ENCODE results near the gene HOXA11.

Gene HOXA11

DNA sequence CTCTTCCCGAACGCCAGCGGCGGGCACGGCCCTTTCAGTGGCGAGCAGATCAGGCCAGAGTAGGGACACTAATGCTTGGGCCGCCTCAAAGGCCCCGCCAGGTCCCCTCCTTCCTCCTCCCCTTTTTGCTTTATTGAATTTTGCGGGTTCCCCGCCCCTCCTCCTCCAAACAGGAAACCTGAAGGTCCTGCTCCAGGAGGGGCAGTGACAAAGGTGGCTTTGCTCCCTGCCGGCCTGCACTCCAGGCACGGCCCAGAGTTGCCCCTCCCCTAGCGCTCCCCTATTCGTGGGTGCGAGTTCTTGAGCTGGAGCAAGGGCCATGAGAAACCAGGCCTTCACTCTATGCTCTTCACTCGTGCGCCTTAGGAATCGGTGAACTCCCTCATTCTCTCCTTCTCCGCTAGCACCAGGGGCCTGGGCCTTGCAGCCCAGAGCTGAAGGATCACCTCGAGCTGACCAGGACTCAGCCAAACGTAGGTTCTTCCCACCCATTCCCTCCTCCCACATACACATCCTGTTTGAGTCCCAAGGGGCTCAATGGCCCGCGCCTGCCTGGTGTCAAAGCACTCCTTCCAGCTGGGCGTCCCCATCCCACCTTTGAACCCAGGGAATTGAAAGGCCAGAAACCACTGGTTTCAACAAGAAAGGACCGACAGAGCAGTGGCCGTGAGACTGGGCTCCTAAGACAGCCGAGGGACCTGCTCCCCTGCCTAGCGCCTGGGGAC lies 36.8 kb downstream of the HOXA11 start:
- DNase-seq (ENCODE audit: low read depth in 3 of 3, low spot score in 1 of 3), result no peak

DNA sequence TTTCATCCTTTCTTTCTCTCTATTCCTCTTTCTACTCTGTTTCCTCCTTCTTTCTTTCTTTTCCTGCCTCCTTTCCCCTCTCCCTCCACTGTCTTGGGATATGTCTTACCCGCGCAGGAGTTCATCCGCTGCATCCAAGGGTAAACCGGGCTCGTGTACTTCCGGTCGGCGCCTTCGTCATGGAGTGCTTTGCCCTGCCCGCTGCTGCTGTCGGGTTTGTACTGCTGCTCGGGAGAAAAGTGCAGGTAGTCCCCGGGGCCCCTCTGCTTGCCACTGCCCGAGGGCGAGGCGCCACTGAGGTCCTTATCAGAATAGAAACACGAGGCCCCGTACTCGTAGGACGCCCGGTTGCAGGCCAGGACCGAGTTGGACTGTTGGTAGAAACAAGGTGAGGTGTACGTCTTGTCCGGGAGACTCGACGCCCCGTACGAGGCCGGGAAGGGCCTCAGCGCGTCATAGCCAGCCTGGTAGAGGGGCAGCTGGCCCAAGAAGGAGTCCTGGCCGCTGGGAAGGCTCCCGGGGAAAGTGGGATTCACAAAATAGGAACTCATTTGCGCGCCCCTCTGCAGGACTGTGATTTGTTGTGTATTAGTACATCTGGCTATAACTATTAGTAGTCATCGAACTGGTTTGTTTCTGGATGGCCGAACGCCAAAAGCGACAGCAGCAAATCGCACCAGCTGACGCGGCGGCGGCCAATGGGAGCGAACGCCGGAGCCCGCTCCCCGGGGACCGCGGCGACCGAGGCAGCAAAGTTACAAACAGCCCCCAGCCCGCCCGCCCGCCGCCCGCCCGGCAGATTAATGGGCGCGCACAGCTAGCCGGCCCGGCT lies 37.6 kb downstream of the HOXA11 start, which contains the start of gene HOXA6:
TSS of gene HOXA6 (minus strand) at position 576 of the 832 bp plus-strand sequence. CDS start at position 551, 25 bp downstream.
- DNase-seq (ENCODE audit: low read depth in 3 of 3, low spot score in 1 of 3), result no peak

DNA sequence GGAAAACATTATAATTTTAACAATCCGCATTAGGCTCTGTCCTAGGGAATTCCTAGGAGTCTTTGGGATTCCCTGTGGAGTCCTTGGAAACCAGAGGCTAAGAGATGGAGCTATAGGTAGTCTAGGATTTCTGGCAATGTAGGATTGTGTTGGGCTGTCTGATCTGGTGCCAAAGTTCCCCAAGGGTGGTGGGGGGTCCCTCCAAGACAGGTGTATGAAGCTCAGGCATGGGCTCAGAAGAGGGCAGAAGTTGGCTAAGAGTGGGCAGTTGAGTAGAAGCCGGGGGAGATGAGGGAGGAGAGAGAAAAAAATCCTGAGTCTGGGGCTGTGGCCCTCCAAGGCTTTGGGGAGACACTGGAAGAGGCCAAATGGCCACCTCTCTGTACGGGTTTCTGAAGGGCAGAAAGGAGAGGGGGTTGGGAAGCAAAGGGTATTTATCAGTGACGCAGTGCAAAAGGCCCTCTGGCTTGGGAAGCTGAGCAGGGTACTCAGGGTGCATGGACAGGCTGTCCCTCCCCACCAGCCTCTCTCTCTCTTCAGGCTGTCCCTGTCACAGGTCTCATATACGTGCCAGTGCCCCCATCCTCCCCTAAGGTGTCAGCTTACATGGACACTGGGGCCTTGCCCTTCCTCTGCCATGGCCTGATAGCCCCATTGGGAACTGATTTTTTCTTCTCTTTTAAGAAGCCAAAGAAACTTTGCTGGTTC lies 38.4 kb downstream of the HOXA11 start:
- DNase-seq (ENCODE audit: low read depth in 3 of 3, low spot score in 1 of 3), result no peak

DNA sequence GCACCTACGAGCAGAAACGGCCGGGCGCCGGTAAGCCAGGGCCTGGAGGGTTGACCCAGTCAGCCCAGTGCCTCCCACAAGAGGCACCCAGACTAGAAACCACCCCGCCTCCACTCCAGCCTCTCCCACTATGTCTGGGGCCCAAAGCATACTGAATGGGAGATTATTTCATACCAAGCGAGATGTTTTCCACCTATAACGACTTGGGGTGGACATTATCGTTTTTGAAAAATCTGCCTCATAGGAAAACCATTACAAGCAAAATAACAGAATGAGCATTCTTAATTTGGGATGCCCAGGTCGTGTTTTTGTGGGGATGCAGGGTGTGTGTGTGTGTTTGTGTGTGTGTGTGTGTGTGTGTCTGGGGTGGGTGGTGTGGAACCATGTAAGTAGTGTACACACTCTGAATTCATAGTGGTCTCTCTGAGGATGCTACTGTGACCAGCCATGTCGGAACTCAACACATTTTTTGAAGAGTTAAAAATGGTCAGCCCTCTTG lies 39.1 kb downstream of the HOXA11 start:
- DNase-seq (ENCODE audit: low read depth in 3 of 3, low spot score in 1 of 3), result no peak

DNA sequence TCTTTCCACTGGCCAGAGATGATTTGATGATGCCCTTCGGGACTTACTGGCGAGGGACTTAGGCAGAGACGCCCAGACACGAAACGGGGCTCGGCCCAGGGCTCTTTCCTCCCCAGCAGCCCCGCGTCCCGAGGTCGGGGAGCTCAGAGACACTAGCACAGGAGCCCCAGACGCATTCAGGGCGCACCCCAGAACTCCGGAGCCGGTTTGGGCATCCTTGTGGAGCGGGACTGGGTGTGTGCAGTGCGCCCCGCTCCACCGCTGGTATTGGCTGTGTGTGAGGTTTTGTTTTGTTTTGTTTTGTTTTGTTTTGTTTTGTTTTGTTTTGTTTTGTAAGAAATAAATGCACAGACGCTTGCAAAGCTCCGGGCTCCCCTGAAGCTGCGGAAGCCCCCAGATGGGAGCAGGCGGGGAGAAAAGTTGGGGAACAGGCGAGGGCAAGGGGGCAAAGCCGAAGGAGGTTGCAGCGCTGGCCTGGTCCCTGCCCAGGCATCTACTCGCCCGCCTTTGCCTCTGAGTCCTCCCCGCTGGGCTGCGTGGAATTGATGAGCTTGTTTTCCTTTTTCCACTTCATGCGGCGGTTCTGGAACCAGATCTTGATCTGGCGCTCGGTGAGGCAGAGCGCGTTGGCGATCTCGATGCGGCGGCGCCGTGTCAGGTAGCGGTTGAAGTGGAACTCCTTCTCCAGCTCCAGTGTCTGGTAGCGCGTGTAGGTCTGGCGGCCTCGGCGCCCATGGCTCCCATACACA lies 39.7 kb downstream of the HOXA11 start:
- no peak for DNase-seq (ENCODE audit: low read depth in 3 of 3, low spot score in 1 of 3)

DNA sequence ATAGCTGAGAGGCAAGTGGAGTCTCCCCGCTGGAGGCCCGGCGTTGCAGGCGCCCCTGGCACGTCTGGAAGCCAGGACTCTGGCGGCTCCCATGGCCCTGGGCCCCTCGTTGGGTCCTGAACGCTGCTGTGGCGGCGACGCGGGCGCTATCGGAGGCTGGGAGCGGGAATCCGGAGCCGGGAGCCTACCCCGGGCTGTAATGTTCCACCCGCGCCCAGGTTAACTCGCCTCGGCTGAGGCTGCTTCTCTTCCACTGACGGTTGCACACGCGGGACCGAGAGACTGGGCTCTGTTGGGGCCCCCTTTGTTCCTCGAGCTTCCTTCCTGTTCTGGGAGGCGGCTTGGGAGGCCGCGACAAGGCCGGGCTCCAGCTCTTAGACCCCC lies 40.3 kb downstream of the HOXA11 start:
- no peak for DNase-seq (ENCODE audit: low read depth in 3 of 3, low spot score in 1 of 3)

DNA sequence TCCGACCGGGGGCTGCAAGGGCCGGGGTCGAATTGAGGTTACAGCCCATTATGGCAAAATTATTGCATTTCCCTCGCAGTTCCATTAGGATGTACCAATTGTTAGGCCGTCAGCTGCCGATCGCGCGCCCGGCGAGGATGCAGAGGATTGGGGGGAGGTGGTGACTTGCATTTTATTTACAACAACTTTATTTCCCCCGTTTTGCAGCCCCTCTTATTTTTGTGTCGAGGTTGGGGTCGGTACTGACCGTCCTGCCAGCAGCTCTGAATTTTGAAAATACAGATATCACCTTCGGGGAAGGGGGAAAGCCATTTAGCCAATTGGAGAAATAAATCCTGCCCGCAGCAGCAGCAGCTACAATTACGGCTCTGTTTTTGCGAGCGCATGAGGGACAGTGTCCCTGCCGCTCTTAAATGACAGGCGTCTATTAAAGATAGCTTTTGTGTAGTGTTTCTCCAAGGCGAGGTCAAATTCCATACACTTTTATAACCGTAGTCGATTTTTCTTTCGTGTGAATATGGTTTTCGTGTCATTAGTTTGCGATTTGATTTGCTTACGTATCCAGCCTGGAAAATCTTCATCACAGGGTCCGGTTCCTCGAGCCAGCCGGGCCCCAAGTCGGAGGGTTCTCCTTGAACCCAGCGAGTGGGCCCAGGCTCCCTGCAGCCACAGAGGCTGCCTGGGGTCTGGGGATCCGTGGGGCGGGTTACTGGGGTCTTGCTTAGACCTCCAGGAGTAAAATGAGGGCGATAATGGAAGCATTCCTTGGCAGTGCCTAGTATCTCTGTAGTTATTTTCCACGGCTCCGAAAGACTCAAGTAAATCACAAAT lies 40.9 kb downstream of the HOXA11 start:
- no peak for DNase-seq (ENCODE audit: low read depth in 3 of 3, low spot score in 1 of 3)

DNA sequence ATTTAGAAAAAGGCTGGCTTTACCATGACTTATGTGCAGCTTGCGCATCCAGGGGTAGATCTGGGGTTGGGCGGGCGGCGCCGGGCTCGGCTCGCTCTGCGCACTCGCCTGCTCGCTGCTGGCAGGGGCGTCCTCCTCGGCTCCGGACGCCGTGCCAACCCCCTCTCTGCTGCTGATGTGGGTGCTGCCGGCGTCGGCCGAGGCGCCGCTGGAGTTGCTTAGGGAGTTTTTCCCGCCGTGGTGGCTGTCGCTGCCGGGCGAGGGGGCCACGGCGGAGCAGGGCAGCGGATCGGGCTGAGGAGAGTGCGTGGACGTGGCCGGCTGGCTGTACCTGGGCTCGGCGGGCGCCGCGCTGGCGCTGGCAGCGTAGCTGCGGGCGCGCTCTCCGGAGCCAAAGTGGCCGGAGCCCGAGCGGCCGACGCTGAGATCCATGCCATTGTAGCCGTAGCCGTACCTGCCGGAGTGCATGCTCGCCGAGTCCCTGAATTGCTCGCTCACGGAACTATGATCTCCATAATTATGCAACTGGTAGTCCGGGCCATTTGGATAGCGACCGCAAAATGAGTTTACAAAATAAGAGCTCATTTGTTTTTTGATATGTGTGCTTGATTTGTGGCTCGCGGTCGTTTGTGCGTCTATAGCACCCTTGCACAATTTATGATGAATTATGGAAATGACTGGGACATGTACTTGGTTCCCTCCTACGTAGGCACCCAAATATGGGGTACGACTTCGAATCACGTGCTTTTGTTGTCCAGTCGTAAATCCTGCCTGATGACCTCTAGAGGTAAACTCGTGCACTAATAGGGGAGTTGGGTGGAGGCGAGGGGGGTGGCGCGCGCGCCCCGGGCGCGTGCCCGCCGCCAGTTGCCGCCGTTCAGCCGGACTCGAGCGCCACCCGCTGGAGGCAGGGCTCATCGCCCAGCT lies 41.7 kb downstream of the HOXA11 start, which contains the start of gene HOXA5:
TSS of gene HOXA5 (minus strand) at position 659 of the 927 bp plus-strand sequence. CDS start at position 585, 74 bp downstream.
- no peak for DNase-seq (ENCODE audit: low read depth in 3 of 3, low spot score in 1 of 3)

DNA sequence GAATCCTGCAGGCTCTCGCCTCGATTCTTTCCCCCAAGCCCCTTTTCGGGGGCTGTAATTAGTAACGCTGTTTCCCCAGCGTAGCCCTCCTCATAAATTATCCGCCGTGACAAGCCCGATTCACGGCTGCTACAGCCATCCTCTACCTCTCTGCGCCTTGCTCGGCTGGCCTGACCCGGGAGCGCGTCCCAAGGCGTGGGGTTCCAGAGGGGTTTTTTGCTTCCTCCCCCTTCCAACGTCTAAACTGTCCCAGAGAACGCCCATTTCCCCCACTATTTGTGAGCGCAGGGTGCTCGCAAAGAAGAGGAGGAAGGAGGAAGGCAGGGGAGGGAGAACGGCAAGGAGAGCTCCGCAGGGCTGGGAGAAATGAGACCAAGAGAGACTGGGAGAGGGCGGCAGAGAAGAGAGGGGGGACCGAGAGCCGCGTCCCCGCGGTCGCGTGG lies 42.4 kb downstream of the HOXA11 start:
- no peak for DNase-seq (ENCODE audit: low read depth in 3 of 3, low spot score in 1 of 3)

DNA sequence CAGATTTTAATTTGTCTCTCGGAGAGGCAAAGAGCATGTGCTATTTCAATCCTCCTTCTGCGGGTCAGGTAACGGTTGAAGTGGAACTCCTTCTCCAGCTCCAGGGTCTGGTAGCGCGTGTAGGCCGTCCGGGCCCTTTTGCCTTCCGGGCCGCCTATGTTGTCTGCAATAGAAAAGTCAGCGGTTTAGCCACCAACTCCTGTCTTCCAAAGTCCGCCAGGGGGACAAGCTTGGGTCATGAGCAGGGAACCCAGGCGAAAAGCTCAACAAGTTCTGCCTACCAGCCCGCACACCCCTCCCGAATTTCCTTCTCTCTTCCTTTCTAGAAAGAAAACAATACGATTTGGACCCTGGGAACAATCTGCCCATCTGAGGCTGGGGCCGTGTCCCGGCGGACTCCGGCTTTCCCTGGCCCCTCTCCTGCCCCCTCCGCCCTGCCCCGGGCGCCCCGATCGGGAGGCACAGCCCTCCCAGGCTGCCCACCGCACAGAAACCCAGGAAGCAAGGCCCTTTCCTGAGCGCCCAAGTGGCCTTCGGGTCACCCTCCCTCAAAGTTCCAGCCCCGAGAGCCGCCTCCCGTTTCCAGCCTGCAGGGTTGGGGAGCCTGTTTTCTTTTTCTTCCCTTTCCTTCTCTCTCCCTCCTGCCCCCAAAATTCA lies 43.0 kb downstream of the HOXA11 start:
- no peak for DNase-seq (ENCODE audit: low read depth in 3 of 3, low spot score in 1 of 3)

DNA sequence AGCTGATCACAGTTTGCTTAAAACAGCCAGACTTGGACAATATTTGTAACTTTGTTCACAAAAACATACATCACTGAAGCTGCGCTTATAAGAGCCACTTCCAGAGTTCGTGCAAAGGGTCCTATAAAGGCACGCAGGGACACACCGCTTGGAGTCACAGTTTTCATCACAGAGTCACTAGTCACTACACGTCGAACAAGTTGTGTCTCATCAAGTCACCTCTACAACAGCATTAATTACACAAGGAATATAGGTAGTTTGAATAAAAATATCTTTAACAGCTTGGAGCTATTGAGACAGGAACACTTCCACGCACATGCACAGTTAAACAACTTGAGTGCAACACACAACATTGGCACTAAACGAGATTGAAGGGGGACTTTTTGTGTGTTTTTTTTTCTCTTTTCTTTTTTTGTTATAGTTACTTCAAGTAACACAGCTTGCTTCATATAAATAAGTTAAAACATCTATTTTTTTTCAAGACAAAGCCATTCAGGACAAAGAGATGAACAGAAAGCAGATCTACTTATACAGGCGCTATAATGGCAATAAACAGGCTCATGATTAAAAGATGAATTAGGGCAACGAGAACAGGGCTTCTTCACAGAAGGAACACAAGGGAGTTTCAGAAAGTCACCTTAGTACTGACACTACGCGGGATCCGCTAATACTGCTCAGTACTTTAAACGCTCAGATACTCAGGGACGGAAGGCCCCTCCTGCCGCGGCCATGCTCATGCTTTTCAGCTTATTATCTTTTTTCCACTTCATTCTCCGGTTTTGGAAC lies 43.7 kb downstream of the HOXA11 start:
- DNase-seq (ENCODE audit: low read depth in 3 of 3, low spot score in 1 of 3), result no peak

DNA sequence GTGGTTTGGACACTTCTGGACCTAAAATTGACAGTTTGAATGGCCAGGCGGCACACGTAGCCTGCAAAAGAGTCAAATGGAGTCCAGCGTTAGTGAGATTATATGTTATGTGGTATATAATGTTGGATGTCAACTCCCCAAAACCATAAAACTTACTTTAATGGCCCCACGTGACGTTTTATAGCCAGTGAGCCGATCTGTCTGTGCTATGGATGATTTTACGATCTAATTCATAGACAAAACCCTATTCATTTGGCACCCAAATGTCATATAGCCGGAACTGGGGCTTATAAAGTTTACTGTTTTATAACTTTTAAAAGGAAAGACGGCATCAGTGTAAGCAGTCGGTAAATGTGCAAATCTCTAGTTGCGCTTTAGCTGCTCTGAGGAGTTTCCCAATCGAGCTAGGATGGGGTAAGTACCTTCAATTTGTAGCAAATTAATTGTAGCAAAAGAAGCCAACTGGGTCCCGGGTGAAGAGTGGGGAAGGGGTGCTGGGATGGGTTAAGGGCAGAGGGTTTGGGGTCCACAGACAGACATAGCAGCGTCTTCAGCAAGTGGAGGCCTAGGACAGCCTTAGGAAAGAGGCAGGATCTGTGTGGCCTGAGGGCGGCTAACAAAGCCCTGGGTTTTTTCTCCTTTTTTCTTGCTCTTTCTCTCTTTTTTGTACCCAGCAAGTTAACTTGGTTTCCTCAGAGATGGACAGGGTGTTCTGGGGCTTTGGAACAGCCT lies 44.7 kb downstream of the HOXA11 start:
- no peak for DNase-seq (ENCODE audit: low read depth in 3 of 3, low spot score in 1 of 3)

DNA sequence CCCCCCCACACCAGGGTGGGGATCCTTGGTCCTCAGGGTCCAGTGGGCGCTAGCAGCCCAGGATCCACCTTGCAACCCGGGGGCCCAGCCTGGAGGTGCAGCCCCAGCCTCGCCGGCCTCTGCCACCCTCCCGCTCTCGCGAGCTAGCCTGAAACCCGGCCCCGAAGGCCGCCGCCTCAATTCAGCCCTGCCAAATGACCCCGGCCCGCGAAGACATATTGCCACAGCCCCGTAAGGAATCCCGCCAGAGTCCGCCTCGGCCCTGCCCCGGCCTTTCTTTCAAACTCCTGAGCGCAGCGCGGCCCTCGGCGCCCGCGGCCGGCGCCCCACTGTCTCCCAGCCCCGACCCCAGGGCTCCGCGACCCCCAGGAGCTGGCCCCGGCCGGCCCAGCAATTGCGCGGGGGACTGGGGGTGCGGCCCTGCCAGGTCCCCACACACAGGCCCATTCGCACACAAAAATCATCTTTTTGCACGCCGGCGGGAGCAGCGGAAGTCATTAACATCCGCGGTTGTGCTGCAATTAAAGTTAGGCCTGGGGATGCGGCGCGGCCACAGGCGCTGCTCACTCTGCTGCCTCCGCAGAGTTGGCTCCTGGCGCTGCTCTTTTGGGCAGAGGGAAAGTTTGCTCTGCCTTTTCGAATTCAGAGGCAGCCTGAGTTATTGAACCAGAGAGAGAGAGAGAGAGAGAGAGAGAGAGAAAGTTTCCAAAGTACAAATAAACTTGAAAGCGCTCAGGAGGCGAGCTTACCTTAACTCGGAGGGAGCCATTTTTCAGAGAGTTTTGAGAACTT lies 45.5 kb downstream of the HOXA11 start:
- no peak for DNase-seq (ENCODE audit: low read depth in 3 of 3, low spot score in 1 of 3)

DNA sequence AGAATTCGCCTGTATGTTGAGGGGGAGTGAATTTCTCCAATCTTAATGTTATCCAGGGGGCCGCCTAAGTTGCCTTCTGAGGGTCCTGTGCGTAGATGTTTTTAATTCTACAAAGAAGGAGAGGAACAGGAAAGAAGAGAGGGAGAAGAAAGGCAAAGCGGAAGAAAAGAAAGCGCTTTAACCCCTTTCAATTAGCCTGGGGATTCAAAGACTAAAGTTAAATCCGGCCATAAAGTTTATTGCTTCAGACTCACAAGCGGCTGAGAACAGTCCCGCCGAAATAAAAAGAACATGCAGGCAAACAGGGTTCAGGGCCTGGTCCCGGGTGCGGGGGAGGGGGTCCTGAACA lies 46.1 kb downstream of the HOXA11 start:
- no peak for DNase-seq (ENCODE audit: low read depth in 3 of 3, low spot score in 1 of 3)

DNA sequence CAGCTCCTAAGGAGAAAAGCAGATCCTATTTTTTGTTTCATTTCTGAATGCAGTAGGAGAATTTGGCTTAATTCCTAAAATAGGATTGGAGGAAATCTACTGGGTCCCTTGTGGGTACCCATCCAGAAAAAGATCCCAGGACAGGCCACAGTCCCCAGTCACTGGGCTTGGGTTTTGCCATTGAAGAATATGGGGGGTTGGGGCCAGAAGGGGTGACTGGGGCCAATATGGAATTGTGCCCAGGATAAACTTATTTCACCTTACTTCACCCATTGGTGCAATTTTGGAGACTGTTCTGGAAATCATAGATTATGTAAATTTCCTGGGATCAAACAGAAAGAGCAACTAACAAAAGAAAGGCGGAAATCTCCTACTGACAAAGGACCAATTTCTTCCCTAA lies 46.6 kb downstream of the HOXA11 start:
- no peak for DNase-seq (ENCODE audit: low read depth in 3 of 3, low spot score in 1 of 3)
